Endothelial cell (in vitro differentiated cells): ENCODE data around the gene RETREG3. TPM values are rescaled to one million over a fixed set of nuclear protein-coding genes. Genes with fewer than 3 reads are reported as not detected.

Experiments used
- DNase-seq: peaks from one replicate; pipeline ENCODE4 v3.0.0; 2021; ENCODE audit warnings: low spot score
- H3K27ac Mint-ChIP-seq: one replicate; pipeline ENCODE4 v1.8.0; 2021; ENCODE audit warnings: mixed read lengths, inconsistent platforms; ENCODE audit not compliant: unreplicated experiment
- H3K27me3 Mint-ChIP-seq: one replicate; pipeline ENCODE4 v1.8.0; 2021; ENCODE audit warnings: mild to moderate bottlenecking, moderate library complexity, mixed read lengths, inconsistent platforms; ENCODE audit not compliant: unreplicated experiment
- H3K36me3 Mint-ChIP-seq: one replicate; pipeline ENCODE4 v1.8.0; 2021; ENCODE audit warnings: mild to moderate bottlenecking, low read depth, mixed read lengths, inconsistent platforms; ENCODE audit not compliant: unreplicated experiment
- H3K4me1 Mint-ChIP-seq: one replicate; pipeline ENCODE4 v1.8.0; 2021; ENCODE audit warnings: mild to moderate bottlenecking, mixed read lengths, inconsistent platforms; ENCODE audit not compliant: unreplicated experiment
- H3K4me3 Mint-ChIP-seq: one replicate; pipeline ENCODE4 v1.8.0; 2021; ENCODE audit warnings: mild to moderate bottlenecking, mixed read lengths, inconsistent platforms; ENCODE audit not compliant: unreplicated experiment
- H3K9me3 Mint-ChIP-seq: one replicate; pipeline ENCODE4 v1.8.0; 2021; ENCODE audit warnings: mixed read lengths, inconsistent platforms; ENCODE audit not compliant: unreplicated experiment
- total RNA-seq: library from RNA; stranded (reverse); fragmentation: NEBNext Ultra II Directional; extraction: Animal tissue kit (Norgen Biotek cat#: 25700); gene quantifications from one replicate; pipeline ENCODE4 v1.2.1, GENCODE V29; 2021; ENCODE audit not compliant: unreplicated experiment
- TF ChIP-seq, protein P1 (sequence below): fragments of 200-600 bp; sonication (generic); IDR thresholded peaks from one replicate; pipeline ENCODE4 v1.5.0; 2021; ENCODE audit warnings: antibody characterized with exemption; ENCODE audit not compliant: unreplicated experiment

RETREG3 gene
- total RNA-seq, 1 donor from 2014 or later: 92.1 TPM

GRCh38 chr17:42651392-42651791, 42.2 kb upstream of the RETREG3 start:
- DNase-seq: no peak
- no peaks in the 10 kb centered on the region for H3K9me3 Mint-ChIP-seq
- H3K36me3 Mint-ChIP-seq: no peaks in the 10 kb centered on the region
- no peak overlapping the region for H3K4me3 Mint-ChIP-seq
- peaks cover 7% of the 10 kb centered on the region for H3K4me1 Mint-ChIP-seq
- peaks cover 3% of the 10 kb centered on the region for H3K27me3 Mint-ChIP-seq
- no peak overlapping the region for H3K27ac Mint-ChIP-seq
- TF ChIP-seq, protein P1, sequence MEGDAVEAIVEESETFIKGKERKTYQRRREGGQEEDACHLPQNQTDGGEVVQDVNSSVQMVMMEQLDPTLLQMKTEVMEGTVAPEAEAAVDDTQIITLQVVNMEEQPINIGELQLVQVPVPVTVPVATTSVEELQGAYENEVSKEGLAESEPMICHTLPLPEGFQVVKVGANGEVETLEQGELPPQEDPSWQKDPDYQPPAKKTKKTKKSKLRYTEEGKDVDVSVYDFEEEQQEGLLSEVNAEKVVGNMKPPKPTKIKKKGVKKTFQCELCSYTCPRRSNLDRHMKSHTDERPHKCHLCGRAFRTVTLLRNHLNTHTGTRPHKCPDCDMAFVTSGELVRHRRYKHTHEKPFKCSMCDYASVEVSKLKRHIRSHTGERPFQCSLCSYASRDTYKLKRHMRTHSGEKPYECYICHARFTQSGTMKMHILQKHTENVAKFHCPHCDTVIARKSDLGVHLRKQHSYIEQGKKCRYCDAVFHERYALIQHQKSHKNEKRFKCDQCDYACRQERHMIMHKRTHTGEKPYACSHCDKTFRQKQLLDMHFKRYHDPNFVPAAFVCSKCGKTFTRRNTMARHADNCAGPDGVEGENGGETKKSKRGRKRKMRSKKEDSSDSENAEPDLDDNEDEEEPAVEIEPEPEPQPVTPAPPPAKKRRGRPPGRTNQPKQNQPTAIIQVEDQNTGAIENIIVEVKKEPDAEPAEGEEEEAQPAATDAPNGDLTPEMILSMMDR: no peak

DNA sequence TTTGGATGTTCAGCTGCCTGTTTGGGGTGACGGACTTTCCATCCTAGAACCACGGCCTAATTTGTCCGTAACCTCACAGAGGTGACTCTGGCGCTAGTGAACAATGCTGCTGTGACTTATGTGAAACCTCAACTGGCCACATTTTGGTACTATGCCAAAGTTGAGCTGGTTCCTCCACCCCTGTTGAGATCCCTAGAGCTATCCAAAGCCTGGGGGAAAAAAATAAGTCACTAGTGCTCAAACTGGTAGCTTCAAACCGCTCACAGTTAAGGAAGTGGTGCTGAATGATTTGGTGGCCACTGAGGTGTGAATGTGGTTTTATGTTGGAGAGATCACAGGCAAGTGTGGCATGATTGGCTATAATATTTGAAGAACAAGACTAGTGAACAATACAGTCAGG, 38.6 kb upstream of the RETREG3 start:
- no peaks in the 10 kb centered on the region for H3K9me3 Mint-ChIP-seq
- TF ChIP-seq, protein P1: no peak
- DNase-seq: no peak
- H3K4me3 Mint-ChIP-seq: no peak overlapping the region
- peaks cover 2% of the 10 kb centered on the region for H3K4me1 Mint-ChIP-seq
- no peaks in the 10 kb centered on the region for H3K36me3 Mint-ChIP-seq
- no peak overlapping the region for H3K27ac Mint-ChIP-seq
- H3K27me3 Mint-ChIP-seq: no peaks in the 10 kb centered on the region

- TF ChIP-seq, protein P1: no peak
- H3K9me3 Mint-ChIP-seq: no peaks in the 10 kb centered on the region
- H3K4me3 Mint-ChIP-seq: no peak overlapping the region
- peaks cover 11% of the 10 kb centered on the region for H3K4me1 Mint-ChIP-seq
- H3K36me3 Mint-ChIP-seq: no peaks in the 10 kb centered on the region
- no peak overlapping the region for H3K27ac Mint-ChIP-seq
- H3K27me3 Mint-ChIP-seq: peaks cover 3% of the 10 kb centered on the region
- no peak for DNase-seq
Observed at GRCh38 chr17:42642336-42642735, 33.2 kb upstream of the RETREG3 start.

GRCh38 chr17:42640121-42640520, 30.9 kb upstream of the RETREG3 start:
- no peaks in the 10 kb centered on the region for H3K36me3 Mint-ChIP-seq
- H3K4me1 Mint-ChIP-seq: peaks cover 11% of the 10 kb centered on the region
- TF ChIP-seq, protein P1: no peak
- peaks cover 3% of the 10 kb centered on the region for H3K27me3 Mint-ChIP-seq
- H3K27ac Mint-ChIP-seq: no peak overlapping the region
- no peaks in the 10 kb centered on the region for H3K9me3 Mint-ChIP-seq
- H3K4me3 Mint-ChIP-seq: no peak overlapping the region
- DNase-seq: no peak

DNA sequence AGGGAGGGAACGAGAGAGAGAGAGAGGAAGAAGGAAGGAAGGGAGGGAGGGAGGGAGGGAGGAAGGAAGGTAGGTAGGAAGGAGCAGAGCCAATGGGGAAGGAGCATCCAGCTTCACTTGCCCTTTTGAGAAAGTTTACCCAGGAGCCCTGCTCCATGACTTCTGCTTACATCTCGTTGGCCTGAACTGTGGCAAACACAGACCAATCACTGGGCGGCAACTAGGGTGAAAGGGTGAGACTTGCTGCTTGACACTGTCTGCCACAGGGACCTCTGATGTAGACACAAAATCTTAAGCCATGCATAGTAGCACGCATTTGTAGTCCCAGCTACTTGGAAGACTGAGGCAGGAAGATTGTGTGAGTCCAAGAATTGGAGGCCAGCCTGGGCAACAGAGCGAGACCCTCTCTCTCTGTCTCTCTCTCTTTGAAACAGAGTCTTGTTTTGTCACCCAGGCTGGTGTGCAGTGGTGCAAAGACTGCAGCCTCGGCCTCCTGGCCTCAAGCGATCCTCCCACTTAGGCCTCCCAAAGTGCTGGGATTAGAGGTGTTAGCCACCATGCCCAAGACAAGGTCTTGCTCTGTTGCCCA, 30.4 kb upstream of the RETREG3 start:
- TF ChIP-seq, protein P1: no peak
- Mint-ChIP-seq H3K27ac (no peak overlapping the region), H3K9me3 (no peaks in the 10 kb centered on the region), H3K36me3 (no peaks in the 10 kb centered on the region), H3K4me3 (no peak overlapping the region), H3K4me1 (peaks cover 11% of the 10 kb centered on the region), H3K27me3 (peaks cover 3% of the 10 kb centered on the region)
- DNase-seq: no peak
